22Rv1 (cell line): ENCODE results near the gene TRIM39.

ENCODE experiments used
- ZFX ChIP-seq: fragments of 450-650 bp; IDR thresholded peaks from 2 replicates; pipeline ENCODE4 v1.6.1; 2017; ENCODE audit warnings: antibody characterized with exemption, borderline replicate concordance
- TF ChIP-seq, protein P1 (sequence below): fragments of 450-650 bp; IDR thresholded peaks from 2 replicates; pipeline ENCODE4 v1.5.1; 2017; ENCODE audit warnings: mild to moderate bottlenecking

DNA sequence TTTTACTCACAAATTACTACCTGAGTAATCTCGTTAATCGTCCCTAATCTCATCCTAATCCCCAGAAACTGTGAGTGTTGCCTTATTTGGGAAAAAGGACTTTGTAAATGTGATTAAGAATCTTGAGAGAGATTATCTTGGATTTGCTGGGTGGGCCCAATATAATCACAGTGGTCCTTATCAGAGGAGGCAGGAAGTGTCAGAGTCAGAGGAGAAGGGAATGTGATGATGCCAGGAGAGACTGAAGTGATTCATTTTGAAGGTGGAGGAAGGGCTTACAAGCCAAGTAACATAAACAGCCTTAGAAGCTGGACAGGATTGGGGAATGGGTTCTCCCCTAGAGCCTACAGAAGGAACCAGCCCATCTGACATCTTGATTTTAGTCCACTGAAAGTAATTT, 34.9 kb downstream of the TRIM39 start:
- TF ChIP-seq, protein P1, sequence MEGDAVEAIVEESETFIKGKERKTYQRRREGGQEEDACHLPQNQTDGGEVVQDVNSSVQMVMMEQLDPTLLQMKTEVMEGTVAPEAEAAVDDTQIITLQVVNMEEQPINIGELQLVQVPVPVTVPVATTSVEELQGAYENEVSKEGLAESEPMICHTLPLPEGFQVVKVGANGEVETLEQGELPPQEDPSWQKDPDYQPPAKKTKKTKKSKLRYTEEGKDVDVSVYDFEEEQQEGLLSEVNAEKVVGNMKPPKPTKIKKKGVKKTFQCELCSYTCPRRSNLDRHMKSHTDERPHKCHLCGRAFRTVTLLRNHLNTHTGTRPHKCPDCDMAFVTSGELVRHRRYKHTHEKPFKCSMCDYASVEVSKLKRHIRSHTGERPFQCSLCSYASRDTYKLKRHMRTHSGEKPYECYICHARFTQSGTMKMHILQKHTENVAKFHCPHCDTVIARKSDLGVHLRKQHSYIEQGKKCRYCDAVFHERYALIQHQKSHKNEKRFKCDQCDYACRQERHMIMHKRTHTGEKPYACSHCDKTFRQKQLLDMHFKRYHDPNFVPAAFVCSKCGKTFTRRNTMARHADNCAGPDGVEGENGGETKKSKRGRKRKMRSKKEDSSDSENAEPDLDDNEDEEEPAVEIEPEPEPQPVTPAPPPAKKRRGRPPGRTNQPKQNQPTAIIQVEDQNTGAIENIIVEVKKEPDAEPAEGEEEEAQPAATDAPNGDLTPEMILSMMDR, result no peak
- TF ChIP-seq ZFX, result no peak
